K562 (cell line): Measurements from ENCODE around the gene KLK7.

Source experiments
- CTCF ChIP-seq, 3 experiments: IDR thresholded peaks in 2 of 3; conservative IDR thresholded peaks in 1 of 3; 2 replicates each; pipeline ENCODE4 v1.5.1; 2011 to 2012; ENCODE audit warnings: low read length in 3 of 3, mild to moderate bottlenecking in 3 of 3, control low read depth in 2 of 3, improper control_type of control experiment in 1 of 3, inconsistent platforms in 1 of 3, low read depth in 1 of 3, mixed read lengths in 1 of 3, moderate library complexity in 1 of 3; ENCODE audit not compliant: insufficient read depth in 2 of 3
- FOXM1 ChIP-seq, 2 experiments: fragments of 450-650 bp in 1 of 2; sonication (generic) in 1 of 2; formaldehyde crosslinking in 1 of 2; IDR thresholded peaks; 2 replicates each; pipeline versions ENCODE4 v1.6.1 to v1.9.0; 2017 to 2022; ENCODE audit warnings: low read depth in 2 of 2, mild to moderate bottlenecking in 2 of 2, missing genetic modification reagents in 1 of 2, moderate library complexity in 1 of 2
- NFRKB ChIP-seq: fragments of 450-650 bp; IDR thresholded peaks from 2 replicates; pipeline ENCODE4 v1.6.1; 2016; ENCODE audit warnings: low read depth
- POLR2A ChIP-seq: fragments of 450-650 bp; conservative IDR thresholded peaks from 2 replicates; pipeline ENCODE4 v1.6.1; 2016
- POLR2AphosphoS5 ChIP-seq: IDR thresholded peaks from 2 replicates; pipeline ENCODE4 v1.6.1; 2011; ENCODE audit warnings: mild to moderate bottlenecking, low read depth, low read length, moderate library complexity; ENCODE audit not compliant: control insufficient read depth, insufficient read depth
- TCF7L2 ChIP-seq: fragments of 150-350 bp; IDR thresholded peaks from 2 replicates; pipeline ENCODE4 v1.6.1; 2016; ENCODE audit warnings: low read depth, mild to moderate bottlenecking, low read length, moderate library complexity
- XRCC5 ChIP-seq: fragments of 200-400 bp; formaldehyde crosslinking; IDR thresholded peaks from 2 replicates; pipeline ENCODE4 v1.6.1; 2017; ENCODE audit warnings: low read depth, mild to moderate bottlenecking, low read length
- ZC3H8 ChIP-seq: fragments of 450-650 bp; IDR thresholded peaks from 2 replicates; pipeline ENCODE4 v1.6.1; 2017
- ZNF609 ChIP-seq: sonication (generic); formaldehyde crosslinking; IDR thresholded peaks from 2 replicates; pipeline ENCODE4 v1.8.1; 2023; ENCODE audit warnings: missing genetic modification reagents, mild to moderate bottlenecking, borderline replicate concordance
- TF ChIP-seq, protein P1 (sequence below): fragments of 450-650 bp; formaldehyde crosslinking; IDR thresholded peaks from 2 replicates; pipeline ENCODE4 v1.4.0; 2020; ENCODE audit warnings: mild to moderate bottlenecking

GRCh38 chr19:50994129-50994528, 10.4 kb upstream of the KLK7 start:
- no peak for TF ChIP-seq XRCC5
- no peak for TF ChIP-seq POLR2AphosphoS5
- no peak for TF ChIP-seq TCF7L2
- no peak for TF ChIP-seq FOXM1 (IDR thresholded peaks at IDR 0.05; ENCODE audit: low read depth)
- no peak for TF ChIP-seq FOXM1 (CRISPR knock-in tag; IDR thresholded peaks at IDR 0.05; ENCODE audit: low read depth)
- TF ChIP-seq ZC3H8, result no peak
- no peak for TF ChIP-seq CTCF (IDR thresholded peaks at IDR 0.05 in 2 of 3, conservative IDR thresholded peaks at IDR 0.05 in 1 of 3; ENCODE audit: insufficient read depth in 2 of 3, low read depth in 1 of 3, low read length in 3 of 3)
- TF ChIP-seq POLR2A, result no peak
- no peak for TF ChIP-seq ZNF609 (CRISPR knock-in tag)
- TF ChIP-seq, protein P1, sequence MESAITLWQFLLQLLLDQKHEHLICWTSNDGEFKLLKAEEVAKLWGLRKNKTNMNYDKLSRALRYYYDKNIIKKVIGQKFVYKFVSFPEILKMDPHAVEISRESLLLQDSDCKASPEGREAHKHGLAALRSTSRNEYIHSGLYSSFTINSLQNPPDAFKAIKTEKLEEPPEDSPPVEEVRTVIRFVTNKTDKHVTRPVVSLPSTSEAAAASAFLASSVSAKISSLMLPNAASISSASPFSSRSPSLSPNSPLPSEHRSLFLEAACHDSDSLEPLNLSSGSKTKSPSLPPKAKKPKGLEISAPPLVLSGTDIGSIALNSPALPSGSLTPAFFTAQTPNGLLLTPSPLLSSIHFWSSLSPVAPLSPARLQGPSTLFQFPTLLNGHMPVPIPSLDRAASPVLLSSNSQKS, result no peak
- TF ChIP-seq NFRKB, result no peak
